ENCODE measurements around the gene ILRUN. TPM values are rescaled to one million over a fixed set of nuclear protein-coding genes. Genes with fewer than 3 reads are reported as not detected.
"Not testable (repeated sequence)": the region's sequence is repeated elsewhere in the genome, so short reads cannot be mapped to it uniquely, and the experiment has no call there.

The ILRUN gene
- total RNA-seq, 1 donor from 2014 or later = 37.7 TPM

- TF ChIP-seq CTCF (IDR thresholded peaks at IDR 0.05; ENCODE audit: partially characterized antibody, unreplicated experiment) = no peak
- Mint-ChIP-seq H3K27ac (ENCODE audit: unreplicated experiment) (no peak overlapping the region), H3K9me3 (ENCODE audit: unreplicated experiment) (no peaks in the 10 kb centered on the region)
Measured at GRCh38 chr6:34679552-34680253, 16.9 kb downstream of the ILRUN start.

GRCh38 chr6:34676140-34676539 is 20.4 kb downstream of the ILRUN start:
- Mint-ChIP-seq H3K36me3 (ENCODE audit: unreplicated experiment) (no peaks in the 10 kb centered on the region), H3K27me3 (ENCODE audit: unreplicated experiment) (no peaks in the 10 kb centered on the region), H3K4me1 (ENCODE audit: low read depth, unreplicated experiment) (no peaks in the 10 kb centered on the region), H3K4me3 (ENCODE audit: unreplicated experiment) (no peak overlapping the region), H3K27ac (ENCODE audit: unreplicated experiment) (no peak overlapping the region), H3K9me3 (ENCODE audit: unreplicated experiment) (no peaks in the 10 kb centered on the region)
- no peak for TF ChIP-seq CTCF (IDR thresholded peaks at IDR 0.05; ENCODE audit: partially characterized antibody, unreplicated experiment)
- DNase-seq = no peak

More at GRCh38 chr6:34679552-34680253, 16.9 kb downstream of the ILRUN start:
- Mint-ChIP-seq H3K4me1 (ENCODE audit: low read depth, unreplicated experiment) (no peaks in the 10 kb centered on the region), H3K36me3 (ENCODE audit: unreplicated experiment) (no peaks in the 10 kb centered on the region), H3K4me3 (ENCODE audit: unreplicated experiment) (no peak overlapping the region), H3K27me3 (ENCODE audit: unreplicated experiment) (no peaks in the 10 kb centered on the region)
- DNase-seq = no peak

GRCh38 chr6:34674930-34675329 is 21.6 kb downstream of the ILRUN start:
- not testable (repeated sequence) for H3K4me1 Mint-ChIP-seq (ENCODE audit: low read depth, unreplicated experiment); H3K27ac Mint-ChIP-seq (ENCODE audit: unreplicated experiment); H3K4me3 Mint-ChIP-seq (ENCODE audit: unreplicated experiment); H3K9me3 Mint-ChIP-seq (ENCODE audit: unreplicated experiment); DNase-seq; H3K36me3 Mint-ChIP-seq (ENCODE audit: unreplicated experiment); H3K27me3 Mint-ChIP-seq (ENCODE audit: unreplicated experiment)

GRCh38 chr6:34674268-34674639 is 22.3 kb downstream of the ILRUN start:
- H3K27ac Mint-ChIP-seq (ENCODE audit: unreplicated experiment) = peak overlapping the region; percentile 3
- H3K4me3 Mint-ChIP-seq (ENCODE audit: unreplicated experiment) = no peak overlapping the region
- no peaks in the 10 kb centered on the region for H3K27me3 Mint-ChIP-seq (ENCODE audit: unreplicated experiment)
- no peaks in the 10 kb centered on the region for H3K36me3 Mint-ChIP-seq (ENCODE audit: unreplicated experiment)
- no peak for DNase-seq
- TF ChIP-seq CTCF (IDR thresholded peaks at IDR 0.05; ENCODE audit: partially characterized antibody, unreplicated experiment) = no peak
- H3K9me3 Mint-ChIP-seq (ENCODE audit: unreplicated experiment) = no peaks in the 10 kb centered on the region
- H3K4me1 Mint-ChIP-seq (ENCODE audit: low read depth, unreplicated experiment) = no peaks in the 10 kb centered on the region

- no peaks in the 10 kb centered on the region for H3K36me3 Mint-ChIP-seq (ENCODE audit: unreplicated experiment)
- no peak overlapping the region for H3K4me3 Mint-ChIP-seq (ENCODE audit: unreplicated experiment)
- DNase-seq = no peak
- no peak overlapping the region for H3K27ac Mint-ChIP-seq (ENCODE audit: unreplicated experiment)
- H3K27me3 Mint-ChIP-seq (ENCODE audit: unreplicated experiment) = no peaks in the 10 kb centered on the region
- H3K9me3 Mint-ChIP-seq (ENCODE audit: unreplicated experiment) = no peaks in the 10 kb centered on the region
- TF ChIP-seq CTCF (IDR thresholded peaks at IDR 0.05; ENCODE audit: partially characterized antibody, unreplicated experiment) = no peak
- H3K4me1 Mint-ChIP-seq (ENCODE audit: low read depth, unreplicated experiment) = no peaks in the 10 kb centered on the region
Measured at GRCh38 chr6:34673064-34673463, 23.5 kb downstream of the ILRUN start.

Data from glutamatergic neuron (in vitro differentiated cells).